ENCODE results near the gene ZFAND6.
A peak's percentile ranks its signal among the peaks of the same experiment; 100 is the strongest.
"Not testable (repeated sequence)": the region's sequence is repeated elsewhere in the genome, so short reads cannot be mapped to it uniquely, and the experiment has no call there.

Gene ZFAND6

GRCh38 chr15:80141916-80142598 is 82.6 kb downstream of the ZFAND6 start:
- no peak for DNase-seq (ENCODE audit: low read depth in 2 of 3, low spot score in 2 of 3)

GRCh38 chr15:80142646-80143045 is 83.2 kb downstream of the ZFAND6 start:
- no peak for DNase-seq (ENCODE audit: low read depth in 2 of 3, low spot score in 2 of 3)

GRCh38 chr15:80151148-80151547 is 91.7 kb downstream of the ZFAND6 start:
- DNase-seq (ENCODE audit: low read depth in 2 of 3, low spot score in 2 of 3) = no peak

GRCh38 chr15:80151576-80151975 is 92.1 kb downstream of the ZFAND6 start:
- no peak for DNase-seq (ENCODE audit: low read depth in 2 of 3, low spot score in 2 of 3)

- peak; percentile 74 to 79 (median 77) for DNase-seq (ENCODE audit: low read depth in 2 of 3, low spot score in 2 of 3)
Measured at GRCh38 chr15:80152180-80152895, 92.9 kb downstream of the ZFAND6 start.

- peak in 1 of 3 experiments; percentile 21 for DNase-seq (ENCODE audit: low read depth in 2 of 3, low spot score in 2 of 3)
Measured at GRCh38 chr15:80152896-80153876, 93.7 kb downstream of the ZFAND6 start, which contains the start of gene FAH. FAH (plus strand) TSS chr15:80152999; CDS start chr15:80153055, 56 bp downstream.

GRCh38 chr15:80153900-80154299 is 94.4 kb downstream of the ZFAND6 start:
- DNase-seq (ENCODE audit: low read depth in 2 of 3, low spot score in 2 of 3) = no peak

- DNase-seq (ENCODE audit: low read depth in 2 of 3, low spot score in 2 of 3) = no peak
Measured at GRCh38 chr15:80154336-80154735, 94.9 kb downstream of the ZFAND6 start.

- DNase-seq (ENCODE audit: low read depth in 2 of 3, low spot score in 2 of 3) = no peak
Measured at GRCh38 chr15:80155001-80155377, 95.5 kb downstream of the ZFAND6 start.

GRCh38 chr15:80155378-80156175 is 96.1 kb downstream of the ZFAND6 start:
- DNase-seq (ENCODE audit: low read depth in 2 of 3, low spot score in 2 of 3) = not testable (repeated sequence)

- no peak for DNase-seq (ENCODE audit: low read depth in 2 of 3, low spot score in 2 of 3)
Measured at GRCh38 chr15:80156176-80156720, 96.8 kb downstream of the ZFAND6 start.

GRCh38 chr15:80157215-80157614 is 97.7 kb downstream of the ZFAND6 start:
- DNase-seq (ENCODE audit: low read depth in 2 of 3, low spot score in 2 of 3) = no peak

- no peak for DNase-seq (ENCODE audit: low read depth in 2 of 3, low spot score in 2 of 3)
Measured at GRCh38 chr15:80159301-80159700, 99.8 kb downstream of the ZFAND6 start.

- DNase-seq (ENCODE audit: low read depth in 2 of 3, low spot score in 2 of 3) = no peak
Measured at GRCh38 chr15:80159811-80160569, 100.5 kb downstream of the ZFAND6 start.

GRCh38 chr15:80160570-80161156 is 101.2 kb downstream of the ZFAND6 start:
- DNase-seq (ENCODE audit: low read depth in 2 of 3, low spot score in 2 of 3) = no peak

- DNase-seq (ENCODE audit: low read depth in 2 of 3, low spot score in 2 of 3) = no peak
Measured at GRCh38 chr15:80161468-80162016, 102.1 kb downstream of the ZFAND6 start.

- DNase-seq (ENCODE audit: low read depth in 2 of 3, low spot score in 2 of 3) = no peak
Measured at GRCh38 chr15:80162059-80162554, 102.6 kb downstream of the ZFAND6 start.

- no peak for DNase-seq (ENCODE audit: low read depth in 2 of 3, low spot score in 2 of 3)
Measured at GRCh38 chr15:80163217-80163616, 103.7 kb downstream of the ZFAND6 start.

GRCh38 chr15:80163897-80164296 is 104.4 kb downstream of the ZFAND6 start:
- DNase-seq (ENCODE audit: low read depth in 2 of 3, low spot score in 2 of 3) = no peak
